NCI-H128 (cell line): Measurements from ENCODE around the gene CMIP.
"Not testable (repeated sequence)": the region's sequence is repeated elsewhere in the genome, so short reads cannot be mapped to it uniquely, and the experiment has no call there.

ENCODE experiments used
- DNase-seq: peaks from one replicate; lab custom pipeline; 2025; ENCODE audit not compliant: unreplicated experiment; lab: John Stamatoyannopoulos, UW

Gene CMIP

GRCh38 chr16:81734632-81735434 lies 290.2 kb downstream of the CMIP start:
- DNase-seq, result no peak

GRCh38 chr16:81737885-81738536 lies 293.4 kb downstream of the CMIP start:
- peak; percentile 54 for DNase-seq

GRCh38 chr16:81738783-81739496 lies 294.3 kb downstream of the CMIP start:
- DNase-seq, result no peak

GRCh38 chr16:81739503-81739902 lies 294.9 kb downstream of the CMIP start:
- DNase-seq, result no peak

DNA sequence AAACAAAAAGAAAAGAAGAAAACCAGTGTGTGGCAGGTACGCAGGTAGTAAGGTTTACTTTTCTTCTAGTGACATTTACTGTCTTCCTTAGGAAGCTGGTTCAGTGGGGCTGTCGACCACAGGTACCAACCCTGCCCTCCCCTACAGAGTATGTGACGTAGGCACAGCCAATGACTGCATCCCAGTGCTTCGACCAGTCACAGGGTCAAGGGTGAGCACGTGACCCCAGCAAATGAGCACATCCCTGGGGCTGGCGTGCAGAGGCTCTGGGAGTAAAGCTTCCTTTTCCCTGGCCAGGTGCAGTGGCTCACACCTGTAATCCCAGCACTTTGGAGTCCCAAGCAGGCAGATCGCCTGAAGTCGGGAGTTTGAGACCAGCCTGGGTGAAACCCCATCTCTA lies 295.6 kb downstream of the CMIP start:
- no peak for DNase-seq

DNA sequence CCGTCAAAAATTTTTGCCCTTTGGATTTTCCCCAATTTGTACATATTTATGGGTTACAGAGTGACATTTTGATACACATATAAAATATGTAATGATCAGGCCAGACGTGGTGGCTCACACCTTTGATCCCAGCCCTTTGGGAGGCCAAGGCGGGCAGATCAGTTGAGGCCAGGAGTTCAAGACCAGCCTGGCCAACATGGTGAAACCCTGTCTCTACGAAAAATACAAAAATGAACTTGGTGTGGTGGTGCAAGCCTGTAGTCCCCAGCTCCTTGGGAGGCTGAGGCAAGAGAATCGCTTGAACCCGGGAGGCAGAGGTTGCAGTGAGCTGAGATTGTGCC lies 296.8 kb downstream of the CMIP start:
- DNase-seq, result not testable (repeated sequence)

GRCh38 chr16:81744385-81744784 lies 299.8 kb downstream of the CMIP start:
- DNase-seq, result no peak

GRCh38 chr16:81744911-81745310 lies 300.3 kb downstream of the CMIP start:
- DNase-seq, result no peak

DNA sequence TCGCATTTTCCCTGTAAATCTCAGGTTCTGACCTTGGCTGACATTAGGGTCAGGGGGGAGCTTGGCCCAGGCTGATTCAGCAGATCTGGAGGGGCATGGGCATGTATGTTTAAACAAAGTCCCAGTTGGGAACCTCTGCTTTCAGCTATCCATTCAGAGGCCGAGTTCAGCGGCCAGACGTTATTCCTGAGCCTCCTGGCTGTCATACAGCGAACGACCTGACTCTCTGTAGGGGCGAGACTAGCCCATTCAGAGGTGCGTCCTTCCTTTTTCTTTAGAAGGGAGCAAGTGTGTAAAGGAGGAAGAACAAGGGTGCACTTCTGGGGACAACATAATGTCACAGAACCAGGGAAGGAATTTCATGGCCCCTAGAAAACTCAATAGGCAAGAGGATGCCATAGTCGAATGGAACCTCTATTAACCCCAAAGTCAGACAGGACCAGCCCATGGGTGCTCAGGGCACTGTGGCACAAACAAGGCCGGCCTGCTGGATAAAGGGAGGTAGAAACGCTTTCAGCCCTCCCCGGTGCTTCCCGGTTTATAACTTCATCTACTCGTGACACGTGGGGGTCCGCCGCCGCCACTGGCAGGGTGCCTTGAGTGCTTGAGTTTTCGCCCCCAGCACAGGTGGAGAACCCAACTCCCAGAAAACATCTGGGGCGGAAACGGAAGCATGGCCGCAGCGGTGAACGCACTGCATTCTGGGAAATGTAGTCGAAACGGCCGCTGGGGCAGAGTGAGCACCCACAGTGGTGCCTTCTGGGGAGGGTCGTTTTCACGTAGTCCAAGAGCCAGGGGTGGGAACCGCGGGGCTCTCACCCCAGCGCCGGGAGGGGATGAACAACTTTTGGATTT lies 301.3 kb downstream of the CMIP start:
- DNase-seq, result no peak

DNA sequence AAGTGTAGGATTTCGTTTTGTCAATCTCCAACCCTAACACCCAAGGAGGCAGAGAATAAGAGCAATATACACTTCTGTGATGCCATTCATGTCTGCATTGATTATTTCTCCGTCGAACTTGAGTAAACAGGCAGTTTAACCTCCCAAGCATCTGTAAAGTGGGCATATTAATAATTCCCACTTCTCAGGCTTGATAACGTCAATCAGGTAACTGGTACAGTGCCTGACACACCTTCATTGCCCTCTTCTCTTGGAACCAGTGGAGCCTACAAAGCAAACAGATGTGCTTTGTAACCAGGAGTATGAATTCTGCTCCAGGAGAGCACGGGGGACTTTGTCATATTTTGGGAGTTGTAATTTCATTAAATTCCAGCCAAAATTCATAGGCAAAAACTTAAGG lies 302.0 kb downstream of the CMIP start:
- DNase-seq, result no peak

- DNase-seq, result no peak
Observed at GRCh38 chr16:81748476-81749198, 304.0 kb downstream of the CMIP start.

- no peak for DNase-seq
Observed at GRCh38 chr16:81752225-81752875, 307.7 kb downstream of the CMIP start.

GRCh38 chr16:81752876-81753227 lies 308.2 kb downstream of the CMIP start:
- no peak for DNase-seq

DNA sequence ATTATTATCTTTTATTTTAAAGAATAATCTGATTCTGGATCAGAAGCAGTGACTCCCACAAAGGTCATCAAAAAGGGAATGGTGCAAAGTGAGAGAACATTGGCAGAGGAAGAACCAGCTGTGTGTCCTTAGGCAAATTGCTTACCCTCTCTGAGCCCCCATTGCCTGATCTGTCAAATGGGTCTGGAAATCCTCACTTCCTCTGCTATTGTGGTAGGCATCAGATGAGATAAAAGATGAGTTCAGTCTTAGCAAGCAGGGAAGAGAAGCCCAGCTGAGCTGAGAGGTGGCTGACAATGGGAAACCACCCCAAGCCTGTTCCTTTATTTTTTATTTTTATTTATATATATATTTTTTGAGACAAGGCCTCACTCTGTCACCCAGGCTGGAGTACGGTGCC lies 310.2 kb downstream of the CMIP start:
- DNase-seq, result no peak

DNA sequence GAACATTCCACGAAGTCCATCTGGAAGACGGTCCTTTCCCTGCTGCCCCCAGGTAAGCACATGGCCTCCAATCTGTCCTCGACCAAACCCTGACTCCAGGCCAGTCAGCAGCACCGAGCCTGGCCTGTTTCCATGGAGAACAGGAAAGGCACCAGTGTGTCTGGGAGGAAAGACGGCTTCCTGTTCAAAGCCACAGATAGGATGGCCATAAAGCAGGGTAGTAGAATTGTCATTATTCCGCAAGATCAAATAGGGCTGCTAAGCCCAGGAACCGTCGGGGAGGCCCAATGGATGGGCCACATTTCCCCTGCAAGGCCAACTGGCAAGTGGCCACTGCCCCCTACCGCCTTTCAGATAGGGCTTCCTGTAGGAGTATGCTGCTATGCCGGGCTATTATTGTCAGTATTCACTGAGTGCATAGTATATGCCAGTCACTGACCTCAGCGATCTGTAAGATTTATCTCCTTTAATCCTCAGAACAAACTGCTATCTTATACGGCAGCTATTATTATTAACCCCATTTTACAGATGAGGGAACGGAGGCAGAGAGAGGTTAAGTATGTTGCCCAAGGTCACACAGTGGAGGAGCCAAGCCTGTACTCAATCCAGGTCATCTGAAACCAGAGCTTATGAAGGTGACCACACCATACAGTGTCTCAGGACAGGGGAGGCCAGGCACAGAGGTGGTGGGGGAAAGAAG lies 311.5 kb downstream of the CMIP start:
- no peak for DNase-seq

DNA sequence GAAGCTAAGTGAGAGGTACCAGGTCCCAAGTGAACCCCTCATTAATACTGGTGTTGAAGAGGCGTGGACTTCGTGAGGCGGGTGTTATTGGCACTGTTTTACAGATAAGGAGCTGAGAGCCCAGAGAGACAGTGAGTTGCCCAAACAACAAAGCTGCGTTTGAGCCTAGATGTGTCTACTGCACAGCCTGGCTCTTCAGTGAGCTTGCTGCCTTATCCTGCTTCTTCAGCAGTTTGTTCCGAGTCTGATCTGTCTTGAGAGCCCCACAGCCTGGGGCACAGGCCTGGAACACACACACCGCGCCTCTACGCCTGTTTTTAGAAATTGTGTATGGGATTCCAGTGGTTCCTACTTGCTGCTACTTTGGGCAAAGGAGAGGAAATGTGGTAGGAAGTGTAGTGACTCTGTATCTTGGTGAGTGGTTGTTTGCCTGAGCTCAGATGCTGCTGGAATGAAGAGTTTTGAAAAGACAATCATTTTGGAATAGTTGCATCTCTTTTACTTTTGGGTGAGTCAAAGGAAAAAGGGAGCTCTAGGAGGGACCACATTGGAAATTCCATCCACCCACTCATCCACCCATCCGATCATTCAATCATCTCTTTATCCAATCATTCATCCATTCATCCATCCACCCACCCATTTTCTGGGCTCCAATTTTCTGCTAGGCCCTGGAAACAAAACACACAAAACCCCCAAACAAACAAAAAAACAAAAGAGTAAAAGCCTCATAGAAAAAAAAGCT lies 312.2 kb downstream of the CMIP start:
- no peak for DNase-seq

GRCh38 chr16:81758376-81758775 lies 313.8 kb downstream of the CMIP start:
- DNase-seq, result no peak
